Rectal smooth muscle tissue (tissue), 1 donor: Measurements from ENCODE around the gene CDKN2AIPNL.
"Not testable (repeated sequence)": the region's sequence is repeated elsewhere in the genome, so short reads cannot be mapped to it uniquely, and the experiment has no call there.

ENCODE experiments used
- H3K27ac ChIP-seq: one replicate; pipeline ENCODE4 v1.7.0; 2013; ENCODE audit warnings: low read depth, low read length, inconsistent platforms
- H3K27me3 ChIP-seq: one replicate; pipeline ENCODE4 v1.7.0; 2013; ENCODE audit warnings: low read length; ENCODE audit not compliant: control insufficient read depth, insufficient read depth
- H3K36me3 ChIP-seq: one replicate; pipeline ENCODE4 v1.7.0; 2013; ENCODE audit warnings: low read length; ENCODE audit not compliant: control insufficient read depth, insufficient read depth
- H3K4me1 ChIP-seq: one replicate; pipeline ENCODE4 v1.7.0; 2013; ENCODE audit warnings: low read length; ENCODE audit not compliant: control insufficient read depth, insufficient read depth
- H3K4me3 ChIP-seq: one replicate; pipeline ENCODE4 v1.7.0; 2013; ENCODE audit warnings: low read length
- H3K9ac ChIP-seq: one replicate; pipeline ENCODE4 v1.7.0; 2013; ENCODE audit warnings: low read length

Gene CDKN2AIPNL

GRCh38 chr5:134382204-134382603, 29.5 kb downstream of the CDKN2AIPNL start:
- H3K27me3 ChIP-seq, H3K4me3 ChIP-seq, H3K9ac ChIP-seq, H3K4me1 ChIP-seq, H3K27ac ChIP-seq: not testable (repeated sequence)
- H3K36me3 ChIP-seq = peaks cover 28% of the 10 kb centered on the region

GRCh38 chr5:134380346-134380745, 31.3 kb downstream of the CDKN2AIPNL start:
- no peak overlapping the region for H3K9ac ChIP-seq

DNA sequence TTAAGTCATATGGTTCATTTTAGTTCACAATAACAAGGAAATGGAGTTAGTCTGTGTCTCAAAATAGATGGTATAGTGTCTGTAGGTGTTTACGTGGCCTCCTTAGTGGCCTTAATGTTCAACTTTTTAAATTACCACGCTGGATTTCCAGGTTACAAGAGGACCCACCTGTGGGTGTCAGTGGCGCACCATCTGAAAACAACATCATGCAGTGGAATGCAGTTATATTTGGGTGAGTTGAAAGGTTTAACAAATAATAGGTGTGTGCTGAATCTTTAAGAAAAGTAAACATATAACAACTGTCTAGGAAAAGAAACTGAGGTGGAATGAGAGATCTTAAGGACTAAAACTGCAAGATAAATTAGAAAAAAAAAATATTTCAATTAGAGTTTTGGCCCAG, 37.4 kb downstream of the CDKN2AIPNL start:
- H3K4me3 ChIP-seq = no peak overlapping the region
- H3K9ac ChIP-seq = no peak overlapping the region
- no peak overlapping the region for H3K27ac ChIP-seq

More at GRCh38 chr5:134380346-134380745, 31.3 kb downstream of the CDKN2AIPNL start:
- H3K4me3 ChIP-seq = no peak overlapping the region
- H3K4me1 ChIP-seq = no peaks in the 10 kb centered on the region
- H3K36me3 ChIP-seq = peaks cover 28% of the 10 kb centered on the region
- H3K27ac ChIP-seq = no peak overlapping the region
- H3K27me3 ChIP-seq = no peaks in the 10 kb centered on the region

GRCh38 chr5:134373633-134374032, 38.0 kb downstream of the CDKN2AIPNL start:
- not testable (repeated sequence) for H3K9ac ChIP-seq, H3K4me3 ChIP-seq, H3K36me3 ChIP-seq, H3K27me3 ChIP-seq, H3K27ac ChIP-seq, H3K4me1 ChIP-seq

More for the DNA sequence above, 37.4 kb downstream of the CDKN2AIPNL start:
- H3K4me1 ChIP-seq = peaks cover 4% of the 10 kb centered on the region
- H3K27me3 ChIP-seq = no peaks in the 10 kb centered on the region
- H3K36me3 ChIP-seq = no peaks in the 10 kb centered on the region

DNA sequence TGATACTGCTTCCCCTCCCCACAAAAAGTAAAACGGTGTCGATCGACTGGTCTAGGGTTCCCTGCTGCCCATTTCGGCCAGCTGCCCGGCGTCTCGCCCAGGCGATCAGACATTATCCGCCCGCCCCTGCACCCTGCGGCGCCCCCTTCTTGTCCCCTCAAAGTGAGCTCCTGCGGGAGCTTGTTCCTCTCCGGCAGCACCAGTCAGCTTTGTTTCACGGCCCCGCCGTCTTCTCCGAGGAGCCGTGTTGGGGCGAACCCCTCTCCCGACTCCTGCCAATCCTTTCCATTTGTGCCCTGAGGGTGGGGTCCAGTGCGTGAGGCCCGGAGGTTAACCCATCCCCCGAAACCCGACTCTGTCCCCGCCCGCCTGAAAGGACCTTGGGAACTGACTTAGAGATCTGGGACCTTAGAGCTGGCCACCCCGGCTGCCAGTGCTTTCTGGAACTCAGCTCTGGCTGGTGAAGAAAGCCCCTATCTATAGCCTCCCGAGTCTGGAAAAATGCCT, 39.8 kb downstream of the CDKN2AIPNL start:
- Histone ChIP-seq H3K36me3 (no peaks in the 10 kb centered on the region), H3K27ac (peak overlapping the region; percentile 98), H3K27me3 (no peaks in the 10 kb centered on the region), H3K4me3 (peak overlapping the region; percentile 99), H3K4me1 (peaks cover 4% of the 10 kb centered on the region), H3K9ac (peak overlapping the region; percentile 100)

DNA sequence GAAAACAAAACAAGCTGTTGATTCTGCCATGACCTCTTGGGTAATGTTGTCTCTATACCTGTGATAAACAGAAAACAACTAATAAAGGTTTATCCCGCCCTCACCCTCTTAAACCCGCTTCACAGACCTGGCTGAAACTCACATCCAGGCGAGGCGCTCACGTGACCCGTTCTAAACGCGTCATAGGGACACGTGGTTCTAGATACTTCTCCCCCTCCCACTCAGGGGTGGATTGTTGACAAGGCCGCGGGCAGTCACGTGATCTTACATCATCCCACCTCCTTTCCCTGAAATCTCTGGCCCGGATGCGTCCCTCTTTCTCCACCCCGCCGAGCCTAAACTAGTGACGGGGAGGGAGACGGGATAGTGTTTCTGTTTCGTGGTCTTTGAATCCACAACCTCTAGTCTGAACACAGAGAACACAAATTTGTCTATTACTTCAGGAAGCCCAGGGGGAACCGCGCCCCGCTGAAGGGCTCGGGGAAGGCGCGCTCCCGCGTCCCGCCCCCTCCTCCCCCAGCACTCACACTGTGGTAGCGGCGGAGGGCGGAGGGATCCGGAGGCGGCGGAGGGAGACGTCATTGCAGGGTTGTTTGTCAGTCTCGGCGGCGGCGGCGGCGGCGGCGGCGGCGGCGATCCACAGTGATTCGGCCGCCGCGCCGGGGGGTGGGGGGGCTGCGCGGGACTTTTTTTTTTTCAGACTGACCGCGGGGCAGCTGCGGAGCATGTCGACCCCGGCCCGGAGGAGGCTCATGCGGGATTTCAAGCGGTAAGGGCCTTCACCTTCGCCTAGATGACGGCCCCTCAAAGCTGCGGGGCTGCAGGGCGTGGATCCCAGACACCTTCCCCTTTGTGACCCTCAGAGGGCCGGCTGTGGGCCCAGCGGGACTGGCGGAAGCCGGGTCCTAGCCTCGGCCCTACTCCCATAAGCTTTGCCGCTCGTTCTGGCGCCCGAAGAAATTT, 40.5 kb downstream of the CDKN2AIPNL start, which contains the start of gene UBE2B:
UBE2B (plus strand) TSS at position 699 of the 963 bp plus-strand sequence; CDS start at position 726, 27 bp downstream.
- Histone ChIP-seq H3K4me1 (peaks cover 6% of the 10 kb centered on the region), H3K27me3 (no peaks in the 10 kb centered on the region), H3K27ac (peak within 1 kb of the TSS; percentile 98), H3K4me3 (peak within 1 kb of the TSS; percentile 99), H3K36me3 (no peaks in the 10 kb centered on the region), H3K9ac (peak within 1 kb of the TSS; percentile 100)

DNA sequence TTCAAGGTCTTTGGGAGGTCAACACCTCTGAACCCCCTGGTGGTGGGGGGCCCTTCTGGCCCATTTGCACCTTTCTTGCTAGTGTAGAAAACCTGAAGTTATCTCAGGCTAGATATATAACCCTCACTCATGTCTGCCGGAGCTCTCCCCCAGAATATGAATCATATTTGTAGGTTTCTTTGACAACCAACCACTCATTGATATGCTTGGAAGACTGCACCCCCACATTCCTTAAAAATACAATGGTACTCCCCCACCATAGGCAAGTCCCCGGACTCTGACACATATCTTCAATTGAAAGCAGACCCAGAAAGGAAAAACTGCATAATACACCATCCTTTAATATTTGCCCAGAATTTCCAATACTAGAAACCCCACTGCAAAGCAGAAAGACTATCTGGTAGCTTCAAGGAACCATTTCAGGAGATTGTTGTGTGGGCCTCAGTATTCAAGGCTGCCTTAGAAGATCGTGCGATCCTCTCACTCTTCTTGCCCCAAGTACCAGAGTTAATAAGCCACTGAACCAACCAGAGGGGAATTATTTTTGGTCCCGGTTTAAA, 41.3 kb downstream of the CDKN2AIPNL start:
- Histone ChIP-seq H3K27ac (peak overlapping the region; percentile 91), H3K4me1 (peaks cover 7% of the 10 kb centered on the region), H3K36me3 (no peaks in the 10 kb centered on the region), H3K27me3 (no peaks in the 10 kb centered on the region), H3K9ac (peak overlapping the region; percentile 58), H3K4me3 (peak overlapping the region; percentile 67)

DNA sequence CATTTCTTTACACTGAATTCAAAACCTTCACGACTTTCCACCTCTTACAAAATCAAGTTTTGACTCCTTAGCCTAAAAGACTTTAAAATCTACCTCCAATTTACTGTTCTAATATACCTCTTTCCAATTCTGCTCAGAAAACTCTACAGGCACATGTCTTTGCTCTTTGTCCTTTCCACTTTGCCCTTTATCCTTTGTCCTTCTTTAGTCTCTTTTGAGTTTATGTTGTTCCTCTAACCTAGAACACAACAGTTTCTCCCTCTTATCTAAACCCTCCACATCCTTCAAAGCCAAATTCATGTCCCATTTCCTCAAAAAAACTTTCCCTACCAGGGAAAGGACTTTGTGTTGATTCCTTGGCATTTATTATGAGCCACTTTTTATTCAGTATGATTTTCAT, 46.1 kb downstream of the CDKN2AIPNL start:
- Histone ChIP-seq H3K36me3 (no peaks in the 10 kb centered on the region), H3K27ac (no peak overlapping the region), H3K4me1 (peaks cover 7% of the 10 kb centered on the region), H3K9ac (no peak overlapping the region), H3K27me3 (no peaks in the 10 kb centered on the region), H3K4me3 (no peak overlapping the region)

DNA sequence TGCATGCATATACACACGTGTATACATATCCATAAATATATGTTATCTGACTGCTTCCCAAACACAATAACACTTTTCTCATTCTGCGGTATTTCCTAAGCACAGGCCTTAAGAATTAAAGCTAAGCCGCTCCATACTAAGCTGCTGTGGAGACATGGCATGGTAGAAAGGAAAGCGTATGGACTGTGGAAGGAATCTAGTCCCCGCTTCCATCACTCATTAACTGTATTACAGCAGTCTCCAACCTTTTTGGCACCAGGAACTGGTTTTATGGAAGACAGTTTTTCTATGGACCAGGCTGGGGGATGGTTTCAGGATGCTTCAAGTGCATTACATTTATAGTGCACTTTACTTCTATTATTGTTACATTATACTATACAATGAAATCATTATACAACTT, 56.0 kb downstream of the CDKN2AIPNL start:
- H3K4me1 ChIP-seq = no peaks in the 10 kb centered on the region
- H3K36me3 ChIP-seq = no peaks in the 10 kb centered on the region
- H3K27me3 ChIP-seq = no peaks in the 10 kb centered on the region
- no peak overlapping the region for H3K4me3 ChIP-seq
- no peak overlapping the region for H3K9ac ChIP-seq
- no peak overlapping the region for H3K27ac ChIP-seq
